Parathyroid adenoma (tissue), 2 donors: Measurements from ENCODE around the gene GPC3.
"Not testable (repeated sequence)": the region's sequence is repeated elsewhere in the genome, so short reads cannot be mapped to it uniquely, and the experiment has no call there.

ENCODE experiments used
- H2AFZ ChIP-seq: fragments of 300-600 bp; sonication (generic); one replicate; pipeline ENCODE4 v1.7.0; 2017; ENCODE audit warnings: antibody characterized with exemption, mild to moderate bottlenecking
- H3K27ac ChIP-seq: fragments of 300-600 bp; sonication (generic); one replicate; pipeline ENCODE4 v1.7.0; 2017
- H3K27me3 ChIP-seq: fragments of 300-600 bp; sonication (generic); one replicate; pipeline ENCODE4 v1.7.0; 2017; ENCODE audit warnings: low read length; ENCODE audit not compliant: control insufficient read depth, insufficient read depth
- H3K36me3 ChIP-seq: fragments of 300-600 bp; sonication (generic); one replicate; pipeline ENCODE4 v1.7.0; 2017; ENCODE audit warnings: low read length; ENCODE audit not compliant: control insufficient read depth, insufficient read depth
- H3K4me1 ChIP-seq: fragments of 300-600 bp; sonication (generic); one replicate; pipeline ENCODE4 v1.7.0; 2017; ENCODE audit warnings: control low read depth
- H3K4me2 ChIP-seq: fragments of 300-600 bp; sonication (generic); one replicate; pipeline ENCODE4 v1.7.0; 2017; ENCODE audit warnings: low read length
- H3K4me3 ChIP-seq: fragments of 300-600 bp; sonication (generic); one replicate; pipeline ENCODE4 v1.7.0; 2017; ENCODE audit warnings: low read depth, low read length
- H3K79me2 ChIP-seq: fragments of 300-600 bp; sonication (generic); one replicate; pipeline ENCODE4 v1.7.0; 2017; ENCODE audit warnings: control low read depth
- H3K9ac ChIP-seq: fragments of 300-600 bp; sonication (generic); one replicate; pipeline ENCODE4 v1.7.0; 2017; ENCODE audit warnings: mild to moderate bottlenecking
- H3K9me3 ChIP-seq: fragments of 300-600 bp; sonication (generic); one replicate; pipeline ENCODE4 v1.7.0; 2017; ENCODE audit warnings: low read length; ENCODE audit not compliant: control insufficient read depth
- TF ChIP-seq, protein P1 (sequence below): fragments of 300-600 bp; sonication (generic); IDR thresholded peaks from one replicate; pipeline ENCODE4 v1.7.0; 2017; ENCODE audit warnings: antibody characterized with exemption, mild to moderate bottlenecking
- donor health status: primary hyperparathyroidism.

The GPC3 gene

GRCh38 chrX:133527825-133528224, 457.6 kb downstream of the GPC3 start:
- no peaks in the 10 kb centered on the region for H3K9me3 ChIP-seq
- no peaks in the 10 kb centered on the region for H3K4me1 ChIP-seq
- H3K9ac ChIP-seq: no peak overlapping the region
- no peak overlapping the region for H3K27ac ChIP-seq
- H3K79me2 ChIP-seq: no peaks in the 10 kb centered on the region
- H2AFZ ChIP-seq: no peak overlapping the region
- H3K4me2 ChIP-seq: no peak overlapping the region
- no peak overlapping the region for H3K4me3 ChIP-seq
- TF ChIP-seq, protein P1, sequence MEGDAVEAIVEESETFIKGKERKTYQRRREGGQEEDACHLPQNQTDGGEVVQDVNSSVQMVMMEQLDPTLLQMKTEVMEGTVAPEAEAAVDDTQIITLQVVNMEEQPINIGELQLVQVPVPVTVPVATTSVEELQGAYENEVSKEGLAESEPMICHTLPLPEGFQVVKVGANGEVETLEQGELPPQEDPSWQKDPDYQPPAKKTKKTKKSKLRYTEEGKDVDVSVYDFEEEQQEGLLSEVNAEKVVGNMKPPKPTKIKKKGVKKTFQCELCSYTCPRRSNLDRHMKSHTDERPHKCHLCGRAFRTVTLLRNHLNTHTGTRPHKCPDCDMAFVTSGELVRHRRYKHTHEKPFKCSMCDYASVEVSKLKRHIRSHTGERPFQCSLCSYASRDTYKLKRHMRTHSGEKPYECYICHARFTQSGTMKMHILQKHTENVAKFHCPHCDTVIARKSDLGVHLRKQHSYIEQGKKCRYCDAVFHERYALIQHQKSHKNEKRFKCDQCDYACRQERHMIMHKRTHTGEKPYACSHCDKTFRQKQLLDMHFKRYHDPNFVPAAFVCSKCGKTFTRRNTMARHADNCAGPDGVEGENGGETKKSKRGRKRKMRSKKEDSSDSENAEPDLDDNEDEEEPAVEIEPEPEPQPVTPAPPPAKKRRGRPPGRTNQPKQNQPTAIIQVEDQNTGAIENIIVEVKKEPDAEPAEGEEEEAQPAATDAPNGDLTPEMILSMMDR: no peak
- H3K36me3 ChIP-seq: no peaks in the 10 kb centered on the region
- no peaks in the 10 kb centered on the region for H3K27me3 ChIP-seq

GRCh38 chrX:133527415-133527814, 458.0 kb downstream of the GPC3 start:
- Histone ChIP-seq H3K4me3 (no peak overlapping the region), H3K4me2 (no peak overlapping the region), H3K4me1 (no peaks in the 10 kb centered on the region), H2AFZ (no peak overlapping the region), H3K27me3 (no peaks in the 10 kb centered on the region), H3K79me2 (no peaks in the 10 kb centered on the region), H3K9ac (no peak overlapping the region), H3K36me3 (no peaks in the 10 kb centered on the region), H3K27ac (no peak overlapping the region), H3K9me3 (no peaks in the 10 kb centered on the region)
- TF ChIP-seq, protein P1: no peak

DNA sequence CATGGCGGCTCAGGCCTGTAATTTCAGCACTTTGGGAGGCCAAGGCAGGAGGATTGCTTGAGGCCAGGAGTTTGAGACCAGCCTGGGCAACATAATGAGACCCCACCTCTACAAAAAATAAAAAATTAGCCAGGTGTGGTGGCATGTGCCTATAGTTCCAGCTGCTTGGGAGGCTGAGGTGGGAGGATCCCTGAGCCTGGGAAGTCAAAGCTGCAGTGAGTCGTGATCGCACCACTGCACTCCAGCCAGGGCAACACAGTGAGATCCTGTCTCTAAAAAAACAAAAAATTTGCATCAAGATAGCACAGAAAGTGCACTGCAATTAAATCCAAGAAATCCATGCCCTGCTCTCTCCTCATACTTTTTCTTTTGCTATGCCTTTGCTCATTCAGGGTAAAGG, 458.6 kb downstream of the GPC3 start:
- H3K27me3 ChIP-seq, H3K27ac ChIP-seq: not testable (repeated sequence)

GRCh38 chrX:133523526-133523925, 461.9 kb downstream of the GPC3 start:
- H3K9me3 ChIP-seq: no peaks in the 10 kb centered on the region
- no peak overlapping the region for H3K4me3 ChIP-seq
- H3K9ac ChIP-seq: no peak overlapping the region
- no peaks in the 10 kb centered on the region for H3K79me2 ChIP-seq
- TF ChIP-seq, protein P1: no peak
- no peak overlapping the region for H3K4me2 ChIP-seq
- H3K27ac ChIP-seq: no peak overlapping the region
- H2AFZ ChIP-seq: no peak overlapping the region
- H3K36me3 ChIP-seq: no peaks in the 10 kb centered on the region
- H3K4me1 ChIP-seq: no peaks in the 10 kb centered on the region
- no peaks in the 10 kb centered on the region for H3K27me3 ChIP-seq

More for the DNA sequence above, 458.6 kb downstream of the GPC3 start:
- not testable (repeated sequence) for H3K4me1 ChIP-seq, H3K9ac ChIP-seq, H3K79me2 ChIP-seq, H2AFZ ChIP-seq, H3K36me3 ChIP-seq, H3K9me3 ChIP-seq, H3K4me3 ChIP-seq, H3K4me2 ChIP-seq

- Histone ChIP-seq H3K36me3 (no peaks in the 10 kb centered on the region), H2AFZ (no peak overlapping the region), H3K4me2 (no peak overlapping the region), H3K4me1 (no peaks in the 10 kb centered on the region), H3K9me3 (no peaks in the 10 kb centered on the region), H3K4me3 (no peak overlapping the region), H3K27me3 (no peaks in the 10 kb centered on the region), H3K27ac (no peak overlapping the region), H3K79me2 (no peaks in the 10 kb centered on the region), H3K9ac (no peak overlapping the region)
- TF ChIP-seq, protein P1: no peak
Observed at GRCh38 chrX:133523081-133523487, 462.3 kb downstream of the GPC3 start.
